Colon (tissue), 2 donors: ENCODE results near the gene AKT1S1.
"Not testable (repeated sequence)": the region's sequence is repeated elsewhere in the genome, so short reads cannot be mapped to it uniquely, and the experiment has no call there.

ENCODE experiments used
- FAIRE-seq: peaks from 2 replicates; lab custom pipeline; 2012; peaks lifted over from hg19 to GRCh38; lab: Jason Lieb, UNC
- donor health status: control.
- donor health status: control.

Gene AKT1S1

GRCh38 chr19:49877020-49877878, at the start of gene AKT1S1, which contains the start of gene TBC1D17:
Gene AKT1S1 (minus strand): TSS chr19:49877355. CDS start chr19:49873295, 4,060 bp downstream.
Gene TBC1D17 (plus strand): TSS chr19:49877702. CDS start chr19:49877724, 22 bp downstream.
- peak; percentile 95 for FAIRE-seq

- no peak for FAIRE-seq
These were observed 49.4 kb upstream of the AKT1S1 start for GRCh38 chr19:49926515-49926914.

GRCh38 chr19:49925486-49925885, 48.3 kb upstream of the AKT1S1 start:
- no peak for FAIRE-seq

- not testable (repeated sequence) for FAIRE-seq
These were observed 47.7 kb upstream of the AKT1S1 start for GRCh38 chr19:49924881-49925210.

GRCh38 chr19:49924004-49924880, 47.1 kb upstream of the AKT1S1 start:
- FAIRE-seq = no peak

- no peak for FAIRE-seq
These were observed 46.2 kb upstream of the AKT1S1 start for GRCh38 chr19:49923055-49924003.

GRCh38 chr19:49921871-49922795, 45.0 kb upstream of the AKT1S1 start:
- no peak for FAIRE-seq

- FAIRE-seq = no peak
These were observed 43.6 kb upstream of the AKT1S1 start for GRCh38 chr19:49920624-49921363.

- no peak for FAIRE-seq
These were observed 40.9 kb upstream of the AKT1S1 start for GRCh38 chr19:49918089-49918488.

GRCh38 chr19:49916839-49917733, 39.9 kb upstream of the AKT1S1 start:
- FAIRE-seq = no peak

- FAIRE-seq = no peak
These were observed 38.1 kb upstream of the AKT1S1 start for GRCh38 chr19:49915271-49915670.

GRCh38 chr19:49913720-49914119, 36.6 kb upstream of the AKT1S1 start:
- FAIRE-seq = no peak

- FAIRE-seq = no peak
These were observed 36.0 kb upstream of the AKT1S1 start for GRCh38 chr19:49912965-49913685.

GRCh38 chr19:49911381-49912145, 34.4 kb upstream of the AKT1S1 start:
- FAIRE-seq = no peak

GRCh38 chr19:49910179-49910578, 33.0 kb upstream of the AKT1S1 start:
- FAIRE-seq = no peak

GRCh38 chr19:49908480-49909420, 31.6 kb upstream of the AKT1S1 start:
- FAIRE-seq = no peak
